Fibroblast of villous mesenchyme (primary cell): ENCODE results near the gene HS3ST1. TPM values are rescaled to one million over a fixed set of nuclear protein-coding genes. Genes with fewer than 3 reads are reported as not detected.

Experiments
- DNase-seq: peaks from one replicate; pipeline ENCODE4 v3.0.0-alpha.2; 2010; ENCODE audit warnings: low read depth
- H3K4me3 ChIP-seq: 2 replicates; pipeline ENCODE4 v1.5.1; 2011; ENCODE audit warnings: low read depth, mild to moderate bottlenecking, low read length
- CTCF ChIP-seq: IDR thresholded peaks from 2 replicates; pipeline ENCODE4 v1.5.1; 2012; ENCODE audit warnings: low read depth, mild to moderate bottlenecking, low read length; ENCODE audit not compliant: insufficient read depth
- total RNA-seq: library from RNA; depleted of rRNA; stranded (reverse); fragments of >200 nt; gene quantifications from 2 replicates; pipeline ENCODE4 v1.2.3, GENCODE V29; 2012

The HS3ST1 gene
- total RNA-seq, 1 donor, result not detected

- peak overlapping the region; percentile 48 for H3K4me3 ChIP-seq
- TF ChIP-seq CTCF, result peak; percentile 35
- DNase-seq, result peak; percentile 13
Observed at GRCh38 chr4:11428899-11429698, 405 bp upstream of the HS3ST1 start.

GRCh38 chr4:11427121-11427996 is 1.3 kb downstream of the HS3ST1 start:
- no peak for DNase-seq
- TF ChIP-seq CTCF, result no peak
- H3K4me3 ChIP-seq, result no peak overlapping the region

- no peak for TF ChIP-seq CTCF
- DNase-seq, result no peak
- no peak overlapping the region for H3K4me3 ChIP-seq
Observed at GRCh38 chr4:11426731-11427120, 2.0 kb downstream of the HS3ST1 start.

- no peak for TF ChIP-seq CTCF
- no peak for DNase-seq
- no peak overlapping the region for H3K4me3 ChIP-seq
Observed at GRCh38 chr4:11426003-11426402, 2.7 kb downstream of the HS3ST1 start.

GRCh38 chr4:11424856-11425255 is 3.8 kb downstream of the HS3ST1 start:
- no peak overlapping the region for H3K4me3 ChIP-seq
- TF ChIP-seq CTCF, result no peak
- no peak for DNase-seq

GRCh38 chr4:11424000-11424399 is 4.7 kb downstream of the HS3ST1 start:
- peak; percentile 38 for TF ChIP-seq CTCF
- peak; percentile 22 for DNase-seq
- no peak overlapping the region for H3K4me3 ChIP-seq
